Fibroblast of pulmonary artery (primary cell): ENCODE results near the gene PTPRF.

Experiments
- DNase-seq: peaks from one replicate; pipeline ENCODE4 v3.0.0-alpha.2; 2010; ENCODE audit warnings: low read depth
- H3K4me3 ChIP-seq: replicated peaks from 2 replicates; pipeline ENCODE4 v1.5.1; 2011; ENCODE audit warnings: low read depth, mild to moderate bottlenecking, control low read depth, low read length, moderate library complexity
- TF ChIP-seq, protein P1 (sequence below): IDR thresholded peaks from 2 replicates; pipeline ENCODE4 v1.5.1; 2011; ENCODE audit warnings: mild to moderate bottlenecking, control low read depth, low read length, inconsistent platforms; ENCODE audit errors: missing control alignments

Gene PTPRF

DNA sequence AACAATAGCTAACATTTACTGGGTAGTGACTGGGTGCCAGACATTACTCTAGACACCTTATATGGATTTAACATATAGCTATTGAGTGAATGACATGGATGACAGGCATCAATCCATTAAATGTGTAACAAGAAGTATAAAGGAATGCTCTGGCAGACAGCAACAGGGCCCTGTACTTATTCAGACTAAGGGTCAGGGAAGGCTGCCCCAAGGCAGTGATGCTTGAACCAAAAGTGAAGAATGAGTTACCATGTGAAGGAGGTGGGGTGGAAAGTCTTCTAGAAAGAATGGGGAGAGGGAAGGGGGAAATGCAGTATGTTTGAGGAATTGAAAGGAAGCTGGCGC, 8.3 kb upstream of the PTPRF start:
- no peak overlapping the region for H3K4me3 ChIP-seq
- no peak for DNase-seq
- TF ChIP-seq, protein P1, sequence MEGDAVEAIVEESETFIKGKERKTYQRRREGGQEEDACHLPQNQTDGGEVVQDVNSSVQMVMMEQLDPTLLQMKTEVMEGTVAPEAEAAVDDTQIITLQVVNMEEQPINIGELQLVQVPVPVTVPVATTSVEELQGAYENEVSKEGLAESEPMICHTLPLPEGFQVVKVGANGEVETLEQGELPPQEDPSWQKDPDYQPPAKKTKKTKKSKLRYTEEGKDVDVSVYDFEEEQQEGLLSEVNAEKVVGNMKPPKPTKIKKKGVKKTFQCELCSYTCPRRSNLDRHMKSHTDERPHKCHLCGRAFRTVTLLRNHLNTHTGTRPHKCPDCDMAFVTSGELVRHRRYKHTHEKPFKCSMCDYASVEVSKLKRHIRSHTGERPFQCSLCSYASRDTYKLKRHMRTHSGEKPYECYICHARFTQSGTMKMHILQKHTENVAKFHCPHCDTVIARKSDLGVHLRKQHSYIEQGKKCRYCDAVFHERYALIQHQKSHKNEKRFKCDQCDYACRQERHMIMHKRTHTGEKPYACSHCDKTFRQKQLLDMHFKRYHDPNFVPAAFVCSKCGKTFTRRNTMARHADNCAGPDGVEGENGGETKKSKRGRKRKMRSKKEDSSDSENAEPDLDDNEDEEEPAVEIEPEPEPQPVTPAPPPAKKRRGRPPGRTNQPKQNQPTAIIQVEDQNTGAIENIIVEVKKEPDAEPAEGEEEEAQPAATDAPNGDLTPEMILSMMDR, result no peak

DNA sequence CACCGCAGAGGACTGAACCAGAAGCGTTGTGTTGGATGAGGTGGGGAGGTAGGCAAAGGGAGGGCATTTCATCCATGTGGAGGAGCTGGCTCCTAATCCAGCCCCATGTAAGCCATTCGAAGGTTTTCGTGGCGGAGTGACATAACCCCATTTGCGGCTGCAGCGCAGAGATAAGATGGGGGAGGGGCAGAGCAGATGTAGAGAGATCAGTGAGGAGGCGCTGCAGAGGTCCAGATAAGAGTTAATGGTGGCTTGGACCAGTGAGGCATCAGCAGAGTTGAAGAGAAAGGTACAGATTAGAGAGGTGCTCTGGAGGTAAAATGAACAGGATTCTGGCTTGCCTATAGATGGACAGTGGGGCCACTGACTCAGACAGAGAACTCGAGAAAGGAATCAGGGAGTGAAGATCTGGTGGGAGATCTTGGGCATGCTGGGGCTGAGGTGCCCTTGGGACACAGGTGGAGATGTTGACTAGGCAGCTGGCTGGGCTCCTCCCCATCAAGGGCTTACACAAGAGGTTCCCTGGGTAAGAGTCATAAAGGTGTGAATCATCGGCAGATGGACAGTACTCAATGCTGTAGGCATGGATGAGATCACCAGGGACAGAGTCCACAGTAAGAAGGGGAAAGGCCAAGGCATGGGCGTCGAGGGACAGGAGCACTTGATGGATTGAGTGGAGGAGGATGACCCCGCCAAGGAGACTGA, 7.8 kb upstream of the PTPRF start:
- TF ChIP-seq, protein P1, result no peak
- peak; percentile 55 for DNase-seq
- no peak overlapping the region for H3K4me3 ChIP-seq

DNA sequence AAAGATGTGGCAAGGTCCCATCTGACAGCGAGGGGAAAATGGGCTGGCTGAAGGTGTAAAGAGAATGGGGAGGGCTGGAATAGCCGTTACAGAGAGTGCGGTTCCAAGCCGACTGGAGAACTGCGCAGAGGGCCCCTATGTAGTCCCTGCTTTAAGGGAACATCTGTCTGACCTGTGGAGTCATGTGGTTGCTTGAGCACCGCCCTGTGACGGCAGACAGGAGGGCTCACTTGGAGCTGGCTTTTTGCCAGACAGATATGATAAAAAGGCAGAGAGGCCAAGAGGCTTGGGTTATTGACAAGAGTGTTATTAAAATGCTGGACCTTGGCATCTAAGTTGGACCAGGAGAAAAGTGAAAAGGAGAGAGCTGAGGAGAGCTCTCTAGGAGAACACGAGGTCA, 5.9 kb upstream of the PTPRF start:
- TF ChIP-seq, protein P1, result no peak
- H3K4me3 ChIP-seq, result no peak overlapping the region
- no peak for DNase-seq

DNA sequence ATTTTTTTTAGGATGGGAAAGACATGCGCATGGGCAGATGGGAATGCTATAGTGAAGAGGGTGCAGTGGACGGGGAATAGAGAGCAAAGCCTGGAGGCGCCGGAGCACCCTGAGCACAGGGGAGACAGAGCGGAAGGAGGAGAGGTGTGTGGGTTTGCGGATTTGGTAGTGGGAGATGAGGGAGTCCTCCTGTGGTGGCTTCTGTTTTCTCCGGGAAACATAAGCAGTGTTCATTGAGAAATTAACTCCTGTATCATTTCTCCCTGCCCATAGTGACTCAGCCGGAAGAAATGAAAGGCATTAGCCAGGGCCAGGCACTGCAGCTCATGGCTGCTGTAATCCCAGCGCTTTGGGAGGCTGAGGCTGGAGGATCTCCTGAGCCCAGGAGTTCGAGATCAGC, 4.7 kb upstream of the PTPRF start:
- H3K4me3 ChIP-seq, result no peak overlapping the region
- DNase-seq, result peak; percentile 68
- TF ChIP-seq, protein P1, result no peak

DNA sequence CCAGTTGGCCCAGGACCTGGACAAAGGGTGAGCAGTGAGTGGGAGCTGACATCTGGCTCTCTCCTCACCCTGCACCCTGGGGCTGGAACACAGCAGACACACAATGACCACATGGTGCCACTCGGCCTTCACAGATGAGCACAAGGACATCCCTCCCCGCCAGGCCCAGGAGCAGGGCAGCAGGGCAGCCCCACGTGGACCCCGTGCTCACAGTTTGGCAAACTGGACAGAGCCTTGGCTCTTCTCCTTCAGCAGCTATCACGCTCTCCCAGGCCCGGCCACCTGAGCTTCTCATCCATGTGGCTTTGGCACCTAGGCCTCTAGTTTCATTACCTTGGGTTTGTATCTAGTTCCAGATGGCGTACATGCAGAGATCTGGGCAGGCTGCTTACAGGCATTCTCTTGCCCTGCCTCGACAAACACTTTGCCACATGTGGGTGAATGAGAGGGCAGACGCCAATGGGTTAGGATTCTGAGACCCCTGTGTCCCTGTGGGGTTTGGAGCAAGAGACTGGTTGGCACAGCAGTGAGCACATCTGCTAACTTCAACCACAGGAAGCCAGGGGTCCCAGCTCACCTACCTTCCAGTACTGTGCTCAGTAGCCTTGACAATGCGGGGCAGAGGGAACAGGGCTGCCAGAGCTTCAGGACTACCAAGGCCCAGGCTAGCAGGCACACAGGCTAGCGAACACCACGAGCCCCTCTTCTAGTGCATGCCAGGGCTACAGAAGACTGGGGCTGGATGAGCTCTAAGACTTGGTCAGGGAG, 3.4 kb upstream of the PTPRF start:
- no peak overlapping the region for H3K4me3 ChIP-seq
- DNase-seq, result no peak
- TF ChIP-seq, protein P1, result no peak

DNA sequence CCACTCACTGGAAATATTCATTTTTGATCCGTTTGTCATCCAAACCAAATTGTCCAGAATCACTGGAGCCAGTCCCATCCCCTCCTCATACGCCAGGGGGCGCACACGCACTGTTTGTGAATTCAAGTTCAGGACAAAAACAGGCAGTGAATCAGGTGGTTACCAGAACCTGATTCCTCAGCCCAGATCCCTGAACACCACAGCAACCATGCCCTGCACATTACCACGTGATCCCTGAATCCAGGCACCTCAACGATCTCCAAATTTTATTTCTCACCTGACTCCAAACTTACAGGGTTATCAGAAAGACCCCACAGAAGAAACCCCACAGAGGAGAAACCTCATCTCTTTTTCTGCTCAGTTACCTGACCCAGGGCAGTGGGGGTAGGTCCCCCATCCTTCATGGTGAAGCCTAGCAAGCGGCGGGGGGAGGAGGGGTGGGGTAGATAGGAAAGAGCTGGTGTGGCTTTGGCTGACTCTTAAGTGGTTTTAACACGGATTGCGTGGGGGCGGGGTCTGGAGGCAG, 1.4 kb upstream of the PTPRF start:
- TF ChIP-seq, protein P1, result peak; percentile 99
- no peak overlapping the region for H3K4me3 ChIP-seq
- peak; percentile 90 for DNase-seq
